GM18951 (cell line): ENCODE measurements around the gene CDH16.

Source experiments
- POLR2A ChIP-seq: IDR thresholded peaks from 4 replicates; pipeline ENCODE4 v1.6.1; 2011; ENCODE audit warnings: mild to moderate bottlenecking; ENCODE audit not compliant: insufficient read length, insufficient read depth; ENCODE audit errors: extremely low read depth
- in situ Hi-C: fragments of 300-500 bp; cut with MboI; formaldehyde crosslinking; loops from one replicate; pipeline ENCODE4 v1.12.0; 2022; ENCODE audit warnings: low sequenced_read_pairs, mixed read lengths, inconsistent platforms; ENCODE audit not compliant: unreplicated experiment

CDH16 gene

DNA sequence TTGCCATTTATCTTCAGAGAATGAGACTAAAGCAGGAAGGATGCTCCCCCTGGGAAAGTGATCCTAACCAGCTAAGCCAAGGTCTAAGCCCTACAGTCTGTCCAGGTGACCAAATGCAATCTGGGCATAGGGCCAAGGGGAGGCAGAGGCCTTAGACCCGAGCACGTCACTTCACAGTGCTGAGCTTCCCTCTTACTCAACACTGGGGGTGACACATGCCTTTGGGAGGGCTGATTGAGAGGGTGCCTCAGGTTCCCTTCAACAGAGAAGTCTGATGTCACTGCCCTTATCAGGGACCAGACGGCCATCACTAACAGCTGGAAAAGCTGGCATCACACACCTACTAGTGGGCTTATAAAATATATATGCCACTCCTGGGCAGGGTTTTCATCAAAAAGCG is 11.5 kb upstream of the CDH16 start:
- TF ChIP-seq POLR2A = no peak
- in situ Hi-C loops = no loop called here

GRCh38 chr16:66928702-66929388 is 10.2 kb upstream of the CDH16 start:
- no peak for TF ChIP-seq POLR2A
- in situ Hi-C loops = no loop called here

DNA sequence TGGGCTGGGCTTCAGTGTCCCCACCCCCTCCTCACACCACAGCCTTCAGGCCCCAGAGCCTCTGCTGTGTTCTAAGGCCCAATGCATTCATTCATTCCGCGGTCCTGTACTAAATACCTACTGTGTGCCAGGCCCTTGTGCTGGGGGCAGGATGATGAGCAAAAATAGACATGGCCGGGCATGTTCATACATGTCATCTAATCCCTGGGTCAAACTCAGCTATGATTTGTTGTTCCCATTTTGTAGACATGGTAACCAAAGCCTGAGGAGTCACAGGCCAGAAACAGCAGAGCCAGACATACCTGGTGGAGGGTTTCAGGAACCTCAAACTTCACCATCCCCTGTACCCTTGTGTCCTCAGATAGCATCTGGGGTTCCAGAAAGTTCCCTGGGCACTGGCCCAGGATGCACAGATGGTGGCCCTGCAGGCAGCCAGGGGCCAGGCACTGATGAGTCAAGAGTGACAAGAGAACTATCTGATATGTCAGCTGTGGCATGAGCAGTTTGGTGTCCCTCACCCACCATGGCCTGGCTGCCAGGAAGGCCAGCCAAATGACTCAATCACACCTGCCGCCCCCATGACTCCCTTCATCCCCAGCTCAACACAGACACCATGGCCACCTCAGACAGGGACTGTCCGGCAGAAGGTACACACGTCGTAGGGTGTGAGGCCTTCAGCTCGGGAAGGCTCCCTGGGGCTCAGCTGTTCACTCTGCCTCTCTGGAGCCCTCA is 9.4 kb upstream of the CDH16 start:
- TF ChIP-seq POLR2A = no peak

GRCh38 chr16:66926961-66927436 is 8.3 kb upstream of the CDH16 start:
- in situ Hi-C loops = no loop called here
- no peak for TF ChIP-seq POLR2A

More for the DNA sequence above, 9.4 kb upstream of the CDH16 start:
- in situ Hi-C loops = no loop called here

DNA sequence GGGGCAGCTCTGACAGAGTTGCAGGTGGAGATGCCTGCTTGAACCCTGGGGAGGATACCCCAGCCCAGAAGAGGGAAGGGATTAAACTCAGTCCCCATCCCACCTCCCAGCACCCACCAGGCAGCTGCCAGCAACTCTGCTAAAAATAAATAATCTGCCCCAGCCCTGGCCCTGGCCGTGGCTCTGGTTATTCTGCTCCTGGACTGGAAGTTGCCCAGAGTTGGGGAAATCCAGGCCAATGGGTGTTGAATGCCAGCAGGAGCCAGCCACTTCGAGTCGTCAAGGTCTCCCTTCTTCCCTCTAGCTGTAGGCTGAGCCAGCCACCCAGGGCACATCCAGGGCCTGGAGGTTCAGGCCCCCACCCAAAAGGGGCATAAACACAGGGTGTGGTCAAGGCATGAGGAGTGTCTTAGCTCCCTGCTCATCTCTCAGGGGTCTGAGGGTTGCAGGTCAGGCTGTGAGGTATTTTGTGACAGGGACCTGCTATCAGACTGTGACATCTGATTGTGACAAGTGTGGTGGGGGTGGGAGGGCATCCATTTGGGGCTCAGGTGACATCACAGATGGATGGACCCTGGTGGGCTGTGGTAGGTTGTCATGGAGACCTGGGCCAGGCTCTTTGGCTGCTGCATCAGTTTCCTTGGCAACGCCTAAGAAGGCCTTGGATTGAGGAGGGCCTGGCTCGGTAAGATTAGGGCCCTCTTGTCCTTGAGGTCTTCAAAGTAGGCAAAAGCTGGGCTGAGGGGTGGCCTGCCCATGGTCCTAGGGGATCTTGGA is 7.7 kb upstream of the CDH16 start:
- in situ Hi-C loops = no loop called here
- TF ChIP-seq POLR2A = no peak

DNA sequence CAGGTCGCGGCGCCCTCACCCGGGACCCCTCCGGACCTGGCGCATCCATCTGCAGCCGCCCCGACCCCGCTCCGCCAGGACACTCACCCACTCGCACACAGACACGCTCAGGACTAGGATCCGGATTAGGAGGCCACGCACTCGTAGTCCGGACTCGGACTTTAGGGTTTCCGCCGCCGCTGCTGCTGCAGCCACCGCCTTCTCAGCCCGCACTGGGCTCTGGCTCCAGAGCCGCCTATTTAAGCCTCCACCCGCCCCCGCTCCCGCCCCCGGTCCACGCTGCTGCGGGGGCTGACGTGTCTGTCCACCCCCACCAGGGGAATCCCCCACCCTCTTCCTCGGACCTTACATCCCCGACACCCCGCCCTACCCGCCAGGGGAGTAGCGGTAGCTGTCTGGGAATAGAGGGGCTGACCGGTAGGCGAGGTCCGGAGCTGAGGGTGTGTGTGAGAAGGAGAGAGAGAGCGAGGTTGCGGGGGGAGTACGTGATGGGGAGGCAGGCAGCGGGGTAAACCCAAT is 6.7 kb upstream of the CDH16 start, which contains the start of gene RRAD:
Gene RRAD, minus strand, starts transcription at position 214 of the 519 bp plus-strand sequence. CDS start 356 bp downstream, outside the sequence.
- in situ Hi-C loops = no loop called here
- peak; percentile 19 for TF ChIP-seq POLR2A

GRCh38 chr16:66924527-66925321 is 6.0 kb upstream of the CDH16 start:
- in situ Hi-C loops = no loop called here
- TF ChIP-seq POLR2A = no peak

GRCh38 chr16:66923866-66924265 is 5.2 kb upstream of the CDH16 start:
- in situ Hi-C loops = no loop called here
- no peak for TF ChIP-seq POLR2A

DNA sequence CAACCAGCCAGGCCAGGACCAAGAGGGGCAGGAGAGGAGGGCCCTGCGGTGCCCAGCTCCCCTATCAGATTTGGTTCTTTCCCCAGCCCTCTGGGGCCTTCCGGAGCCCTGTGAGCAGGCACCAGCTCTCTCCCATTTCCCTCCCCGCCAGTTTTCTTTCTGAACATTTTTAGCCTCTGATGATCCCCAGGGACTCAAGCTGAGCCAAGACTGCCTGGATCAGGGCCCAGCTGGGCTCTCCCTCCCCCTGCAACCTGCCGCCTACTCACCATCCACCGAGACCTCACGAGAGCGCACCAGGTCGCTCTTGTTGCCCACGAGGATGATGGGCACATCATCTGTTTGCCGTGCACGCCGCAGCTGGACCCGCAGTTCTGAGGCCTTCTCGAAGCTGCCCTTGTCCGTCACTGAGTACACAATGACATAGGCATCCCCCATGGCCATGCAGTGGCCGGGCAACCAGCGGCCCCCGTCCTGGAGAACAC is 4.6 kb upstream of the CDH16 start:
- TF ChIP-seq POLR2A = no peak
- in situ Hi-C loops = no loop called here

DNA sequence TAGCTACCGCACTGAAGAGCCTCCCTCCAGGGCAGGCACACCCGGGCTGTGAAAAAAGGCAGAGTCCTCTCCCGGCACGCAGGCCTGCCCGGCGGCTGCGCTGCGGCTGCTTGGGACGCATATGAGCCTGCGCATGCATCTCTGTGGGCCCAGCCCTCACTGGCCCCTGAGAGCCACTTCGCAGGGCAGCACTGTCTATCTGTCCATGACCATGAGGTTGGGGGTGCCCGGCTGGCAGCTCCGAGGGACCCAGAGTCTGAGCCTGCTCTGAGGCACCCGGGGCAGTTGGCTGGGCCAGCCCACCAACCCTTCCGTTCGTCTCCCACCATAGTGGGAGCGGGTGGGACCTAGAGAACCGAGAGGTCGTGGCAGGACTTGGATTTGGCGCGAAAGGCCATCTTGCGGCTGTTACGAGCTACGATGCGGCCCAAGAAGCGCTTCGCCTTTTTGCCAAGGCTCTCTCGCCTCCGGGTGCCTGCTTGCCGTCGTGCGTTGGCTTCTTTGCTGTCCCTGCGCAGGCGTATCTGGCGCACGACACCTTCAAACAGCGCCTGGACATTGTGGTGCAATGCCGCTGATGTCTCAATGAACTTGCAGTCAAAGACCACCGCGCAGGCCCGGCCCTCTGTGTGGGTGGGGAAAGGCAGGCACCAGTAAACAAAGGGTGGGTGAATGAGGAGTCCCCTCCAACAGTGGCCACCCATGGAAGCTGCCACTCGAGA is 3.2 kb upstream of the CDH16 start:
- in situ Hi-C loops = no loop called here
- TF ChIP-seq POLR2A = no peak

GRCh38 chr16:66920924-66921680 is 2.4 kb upstream of the CDH16 start:
- no peak for TF ChIP-seq POLR2A

More at GRCh38 chr16:66920924-66921680, 2.4 kb upstream of the CDH16 start:
- in situ Hi-C loops = no loop called here
